GM21447 (cell line): ENCODE results near the gene MAGI1.
"Not testable (repeated sequence)": the region's sequence is repeated elsewhere in the genome, so short reads cannot be mapped to it uniquely, and the experiment has no call there.

Source experiments
- ATAC-seq: cut with Tn5 transposase; IDR thresholded peaks from one replicate; pipeline ENCODE4 v1.9.1; 2021; ENCODE audit not compliant: unreplicated experiment

MAGI1 gene

DNA sequence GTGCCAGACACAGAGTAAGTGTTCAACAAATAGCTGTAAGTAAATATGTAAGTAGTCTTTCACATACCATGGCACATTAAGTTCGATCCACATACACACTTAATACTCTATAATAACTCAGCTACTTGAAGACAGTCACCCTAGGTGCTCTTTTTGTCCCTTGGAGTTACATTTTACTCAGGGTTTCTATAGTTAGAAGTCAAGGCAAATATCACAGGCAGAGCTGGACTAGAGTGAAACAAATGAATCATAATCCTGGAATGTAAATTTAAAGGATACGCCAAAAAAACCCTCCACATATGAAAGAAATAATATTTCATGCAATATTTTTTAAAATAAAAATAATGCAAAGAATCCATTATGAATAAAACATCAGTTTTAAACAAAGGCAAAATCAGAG, 461.8 kb downstream of the MAGI1 start:
- no peak for ATAC-seq

DNA sequence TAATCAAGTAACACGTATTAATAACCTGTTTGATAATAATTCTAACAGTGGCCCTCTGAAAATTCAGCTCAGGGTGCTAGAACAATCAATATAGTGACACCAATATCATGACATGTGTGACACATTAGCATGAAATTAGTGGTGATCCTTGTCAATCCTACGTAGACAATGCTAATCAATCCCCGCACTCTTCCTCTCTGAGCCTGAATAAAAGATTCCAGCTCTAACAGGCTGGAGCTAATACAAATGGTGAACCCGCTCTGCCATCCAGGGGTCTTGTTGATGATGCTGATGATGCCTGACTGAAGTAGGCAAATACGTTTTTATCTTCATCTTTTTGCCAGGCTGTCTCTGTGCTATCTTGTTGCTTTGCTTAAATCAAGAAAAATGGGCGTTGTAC, 462.5 kb downstream of the MAGI1 start:
- no peak for ATAC-seq

DNA sequence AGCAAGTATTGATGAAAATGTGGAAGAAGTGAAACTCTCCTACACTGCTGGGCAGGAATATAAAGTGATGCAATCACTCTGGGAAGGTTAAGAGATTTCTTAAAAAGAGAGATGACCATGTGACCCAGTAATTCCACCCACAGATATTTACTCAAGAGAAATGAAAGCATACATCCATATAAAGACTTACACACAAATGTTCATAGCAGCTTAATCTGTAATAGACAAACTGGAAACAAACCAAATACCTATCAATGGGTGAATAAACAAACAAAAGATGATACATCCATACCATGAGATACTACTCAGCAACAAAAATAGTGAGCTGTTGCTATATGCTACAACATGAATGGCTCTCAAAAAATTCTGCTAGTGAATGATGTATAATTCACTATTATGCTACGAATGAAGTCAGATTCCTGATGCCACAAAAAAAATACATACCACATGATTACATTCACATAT, 463.3 kb downstream of the MAGI1 start:
- no peak for ATAC-seq

DNA sequence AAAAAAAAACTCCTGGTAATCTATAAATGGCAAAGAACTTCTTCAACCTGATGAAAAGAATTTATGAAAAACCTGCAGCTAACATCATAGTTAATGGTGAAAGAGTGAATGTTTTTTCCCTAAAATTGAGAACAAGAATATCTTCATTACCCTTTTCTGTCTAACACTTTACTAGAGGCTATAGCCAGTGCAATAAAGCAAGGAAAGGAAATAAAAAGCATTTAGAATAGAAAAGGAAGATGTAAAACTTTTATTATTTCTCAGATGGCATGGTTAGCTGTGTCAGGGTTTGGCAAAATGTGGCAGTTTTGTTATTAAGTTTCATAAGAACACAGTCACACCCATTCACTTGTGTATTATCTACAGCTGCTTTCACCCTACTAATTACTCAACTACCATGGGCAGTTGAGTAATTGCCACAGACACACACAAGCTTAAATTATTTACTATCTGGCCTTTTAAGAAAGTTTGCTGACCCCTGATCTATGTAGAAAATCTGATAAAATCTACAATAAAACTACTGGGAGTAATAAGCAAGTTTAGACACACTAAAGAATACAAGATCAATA, 465.1 kb downstream of the MAGI1 start:
- ATAC-seq = no peak

DNA sequence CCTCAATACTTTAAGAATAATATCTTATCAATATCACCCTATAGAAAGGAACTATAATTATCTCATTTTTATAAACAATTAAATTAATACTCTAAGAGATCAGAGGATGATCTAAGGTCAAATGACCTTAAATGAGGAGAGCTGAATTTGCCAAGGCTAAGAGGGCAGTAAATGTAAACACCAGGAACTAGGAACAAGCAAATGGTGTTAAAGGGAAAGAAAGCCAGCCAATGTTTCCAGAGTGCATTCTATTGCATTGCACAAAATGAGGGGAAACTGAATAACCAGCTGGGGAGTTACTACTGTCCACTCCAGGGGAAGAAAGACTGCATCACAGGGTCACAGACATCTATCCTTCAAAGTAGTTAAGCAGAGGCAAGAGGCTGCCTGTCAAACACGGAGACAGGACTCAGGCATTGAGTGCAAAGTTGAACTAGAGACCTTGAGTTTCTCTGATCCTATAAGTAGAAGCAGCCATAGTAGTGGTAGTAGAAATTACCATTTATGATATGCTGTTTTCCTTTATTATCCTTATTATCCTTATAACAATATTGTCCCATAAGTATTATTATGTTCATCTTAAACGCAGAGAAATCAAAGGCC, 466.4 kb downstream of the MAGI1 start:
- ATAC-seq = no peak

DNA sequence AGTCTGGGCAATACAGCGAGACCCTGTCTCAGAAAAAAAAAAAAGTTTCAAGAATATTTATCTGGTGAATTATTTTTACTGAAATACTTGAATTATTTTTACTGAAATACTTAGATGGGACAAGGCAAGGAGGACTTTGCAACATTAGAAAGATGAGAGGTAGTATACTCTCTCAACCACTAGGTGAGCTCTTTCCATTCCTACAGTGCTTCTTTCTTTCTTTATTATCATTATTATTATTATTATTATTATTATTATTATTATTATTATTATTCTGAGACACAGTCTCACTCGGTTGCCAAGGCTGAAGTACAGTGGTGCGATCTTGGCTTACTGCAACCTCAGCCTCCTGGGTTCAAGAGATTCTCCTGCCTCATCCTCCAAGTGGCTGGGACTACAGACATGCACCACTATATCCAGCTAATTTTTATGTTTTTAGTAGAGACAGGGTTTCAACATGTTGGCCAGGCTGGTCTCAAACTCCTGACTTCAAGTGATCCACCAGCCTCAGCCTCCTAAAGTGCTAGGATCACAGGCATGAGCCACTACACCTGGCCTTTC, 468.8 kb downstream of the MAGI1 start:
- ATAC-seq = no peak

DNA sequence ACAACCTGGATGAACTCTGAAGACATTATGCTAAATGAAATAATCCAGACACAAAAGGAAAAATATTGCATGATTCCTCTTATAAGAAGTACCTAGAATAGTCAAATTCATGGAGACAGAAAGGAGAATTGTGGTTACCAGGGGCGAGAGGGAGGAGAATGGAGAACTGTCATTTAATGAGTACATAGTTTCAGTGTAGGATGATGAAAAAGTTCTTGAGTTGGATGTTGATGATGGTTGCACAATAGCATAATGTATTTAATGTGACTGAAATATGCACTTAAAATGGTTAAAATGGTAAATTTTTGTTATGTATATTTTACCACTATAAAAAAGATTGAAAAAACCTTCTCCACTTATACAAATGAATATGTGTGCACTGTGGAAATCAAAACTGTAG, 469.6 kb downstream of the MAGI1 start:
- no peak for ATAC-seq

DNA sequence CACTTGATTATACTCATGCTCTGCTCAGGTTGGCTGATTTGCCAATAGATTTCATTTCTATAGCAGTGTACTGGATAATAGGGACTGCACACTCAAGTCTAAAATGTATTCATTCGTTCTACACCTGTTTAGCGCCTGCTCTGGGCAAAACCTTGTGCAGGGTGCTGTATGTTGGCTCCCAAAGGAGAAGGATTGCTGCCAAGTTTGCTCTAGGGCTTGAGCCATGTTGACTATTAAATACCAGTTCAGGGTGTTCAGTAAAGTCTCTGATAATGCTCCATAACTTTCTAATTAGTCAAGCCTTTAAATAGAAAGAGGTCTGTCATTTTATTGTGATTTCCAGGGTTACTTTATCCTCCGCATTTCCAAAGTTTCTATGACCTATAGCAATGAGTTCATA, 470.2 kb downstream of the MAGI1 start:
- ATAC-seq = no peak

DNA sequence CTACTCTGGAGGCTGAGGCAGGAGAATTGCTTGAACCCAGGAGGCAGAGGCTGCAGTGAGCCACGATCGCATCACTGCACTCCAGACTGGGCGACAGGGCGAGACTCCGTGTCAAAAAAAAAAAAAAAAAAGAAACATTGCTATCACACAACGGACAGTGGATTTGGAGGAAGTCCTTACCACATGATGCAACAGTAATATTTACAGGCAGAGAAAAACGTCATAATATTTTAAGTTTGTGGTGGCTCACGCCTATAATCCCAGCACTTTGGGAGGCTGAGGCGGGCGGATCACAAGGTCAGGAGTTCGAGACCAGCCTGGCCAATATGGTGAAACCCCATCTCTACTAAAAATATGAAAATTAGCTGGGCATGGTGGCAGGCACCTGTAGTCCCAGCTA, 473.0 kb downstream of the MAGI1 start:
- not testable (repeated sequence) for ATAC-seq

DNA sequence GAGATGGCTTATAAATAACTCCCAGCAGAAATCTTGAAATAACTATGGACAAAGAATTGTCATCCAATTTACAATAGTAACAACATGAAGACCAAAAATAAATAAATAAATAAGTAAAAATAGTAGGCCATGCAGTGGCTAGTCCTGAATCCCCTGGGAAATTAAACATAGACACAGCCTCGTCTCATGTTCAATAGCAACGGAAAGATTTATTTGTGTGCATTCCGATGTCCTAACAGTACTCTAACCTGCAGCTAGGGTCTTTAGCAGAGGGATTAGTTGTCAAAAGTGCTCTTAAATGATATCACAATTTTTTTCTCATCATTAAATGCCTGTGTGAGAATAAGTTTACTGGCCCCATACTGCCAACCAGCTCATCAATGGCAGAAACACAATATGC, 474.2 kb downstream of the MAGI1 start:
- ATAC-seq = no peak

DNA sequence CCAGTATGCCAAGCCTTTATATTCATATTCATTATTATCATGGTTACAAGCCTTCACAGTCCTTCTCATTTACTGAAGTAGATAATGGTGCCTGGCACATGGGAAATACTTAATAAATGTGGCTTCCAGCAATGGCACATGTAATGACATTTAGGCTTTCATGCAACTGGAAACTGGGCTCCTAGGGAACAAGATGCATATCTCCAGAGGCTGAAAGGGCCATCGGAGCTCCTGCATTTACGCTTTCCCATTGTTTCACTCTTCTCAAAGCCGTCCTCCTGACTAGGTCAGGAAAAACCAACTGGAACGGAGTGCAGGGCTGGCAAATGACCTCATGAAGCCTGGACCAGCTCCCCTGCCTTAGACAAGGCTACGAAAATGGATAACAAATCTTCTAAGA, 474.9 kb downstream of the MAGI1 start:
- ATAC-seq = no peak

DNA sequence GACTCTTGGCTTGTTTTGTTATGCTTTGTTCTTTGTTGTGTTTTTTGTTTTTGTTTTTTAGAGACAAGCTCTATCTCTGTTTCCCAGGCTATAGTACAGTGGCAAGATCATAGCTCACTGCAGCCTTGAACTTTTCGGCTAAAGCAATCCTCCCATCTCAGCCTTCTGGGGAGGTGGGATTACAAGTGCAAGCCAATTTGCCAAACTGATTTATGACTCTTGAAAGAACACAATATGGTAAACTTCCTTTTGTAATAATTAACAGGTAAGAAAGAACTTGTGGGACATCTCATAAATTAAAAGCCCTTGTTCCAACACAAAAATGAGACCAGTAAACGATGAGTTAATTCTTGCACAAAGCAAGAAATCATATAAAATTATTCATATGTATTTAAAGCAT, 476.3 kb downstream of the MAGI1 start:
- ATAC-seq = no peak

DNA sequence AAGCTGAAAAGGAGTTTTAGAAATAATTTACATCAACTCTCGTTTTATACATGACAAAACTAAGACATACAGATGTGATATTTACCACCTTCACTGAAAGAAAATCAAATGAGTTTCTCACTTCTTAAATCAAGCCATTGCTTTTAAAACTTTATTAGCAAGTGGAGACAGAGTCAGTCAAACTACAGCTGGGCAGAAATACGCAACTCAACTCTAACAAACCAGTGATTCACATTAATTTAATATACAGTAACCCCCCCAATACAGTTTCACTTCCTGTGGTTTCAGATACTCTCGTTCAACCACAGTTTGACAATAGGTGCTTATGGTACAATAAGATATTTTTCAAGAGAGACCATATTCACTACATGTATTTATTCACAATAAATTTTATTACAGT, 477.1 kb downstream of the MAGI1 start:
- no peak for ATAC-seq

DNA sequence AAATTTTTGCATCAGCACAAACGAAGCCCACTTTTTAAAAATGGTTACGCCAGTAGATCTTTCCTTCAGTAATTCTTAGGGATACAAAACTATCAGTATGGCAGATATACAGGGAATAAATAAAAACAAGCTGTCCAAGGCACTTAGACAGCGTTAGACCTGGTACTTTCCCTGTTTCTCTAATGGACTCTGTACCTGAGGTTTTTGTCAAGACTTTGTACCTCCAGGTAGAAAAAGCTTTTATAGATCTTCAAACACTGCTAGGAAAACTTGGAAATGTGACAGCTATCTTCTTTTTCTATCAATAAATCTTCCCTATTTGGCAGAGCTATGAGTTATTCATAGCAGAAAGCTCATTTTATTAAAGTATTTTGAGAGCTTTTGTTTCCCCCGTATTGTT, 477.8 kb downstream of the MAGI1 start:
- ATAC-seq = no peak

DNA sequence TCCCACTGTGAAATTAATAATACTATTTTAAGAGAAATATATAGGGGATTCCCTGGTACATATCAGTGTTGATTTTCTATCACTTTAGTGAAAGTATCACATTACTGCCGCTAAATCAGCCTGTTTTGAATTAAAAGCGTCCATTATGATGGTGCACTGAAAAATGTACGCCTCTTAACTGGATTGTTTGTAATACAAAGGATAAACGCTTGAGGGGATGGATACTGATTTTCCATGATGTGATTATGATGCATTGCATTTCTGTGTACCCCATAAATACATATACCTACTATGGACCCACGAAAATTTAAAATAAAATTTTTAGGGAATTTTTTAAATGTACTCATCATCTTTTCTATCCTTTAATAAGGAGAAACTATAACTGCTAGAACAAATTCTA, 478.6 kb downstream of the MAGI1 start:
- ATAC-seq = no peak

DNA sequence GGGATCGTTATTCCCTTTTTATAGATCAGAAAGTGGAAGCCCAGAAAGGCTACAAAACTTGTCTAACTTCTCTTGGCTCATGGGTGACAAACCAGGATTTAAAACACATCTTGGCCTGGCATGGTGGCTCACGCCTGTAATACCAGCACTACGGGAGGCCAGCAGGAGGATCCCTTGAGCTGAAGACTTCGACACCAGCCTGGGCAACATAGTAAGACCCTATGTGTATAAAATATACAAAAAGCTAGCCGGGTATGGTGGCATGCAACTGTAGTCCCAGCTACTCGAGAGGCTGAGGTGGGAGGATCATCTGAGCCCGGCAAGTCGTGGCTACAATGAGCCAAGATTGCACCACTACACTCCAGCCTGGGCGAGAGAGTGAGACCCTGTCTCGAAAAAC, 479.1 kb downstream of the MAGI1 start:
- no peak for ATAC-seq

DNA sequence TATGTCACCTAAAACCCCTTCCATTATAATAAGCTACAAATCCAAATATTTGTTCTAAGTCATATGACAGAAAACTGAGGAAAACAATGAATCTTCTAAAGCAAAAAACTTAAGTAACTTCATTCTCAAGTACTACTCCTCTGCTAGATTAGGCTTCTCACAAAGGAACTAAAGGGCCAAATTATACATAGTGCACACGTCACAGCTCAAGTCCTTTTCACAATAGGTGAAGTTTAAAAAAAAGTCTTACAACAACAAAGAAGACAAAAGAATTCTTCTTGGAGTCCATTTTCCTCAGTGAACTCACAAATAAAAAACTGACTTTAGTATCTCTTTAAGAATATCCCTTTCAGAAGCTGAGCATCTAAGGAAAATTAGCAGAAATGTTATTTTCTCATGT, 479.9 kb downstream of the MAGI1 start:
- ATAC-seq = no peak

DNA sequence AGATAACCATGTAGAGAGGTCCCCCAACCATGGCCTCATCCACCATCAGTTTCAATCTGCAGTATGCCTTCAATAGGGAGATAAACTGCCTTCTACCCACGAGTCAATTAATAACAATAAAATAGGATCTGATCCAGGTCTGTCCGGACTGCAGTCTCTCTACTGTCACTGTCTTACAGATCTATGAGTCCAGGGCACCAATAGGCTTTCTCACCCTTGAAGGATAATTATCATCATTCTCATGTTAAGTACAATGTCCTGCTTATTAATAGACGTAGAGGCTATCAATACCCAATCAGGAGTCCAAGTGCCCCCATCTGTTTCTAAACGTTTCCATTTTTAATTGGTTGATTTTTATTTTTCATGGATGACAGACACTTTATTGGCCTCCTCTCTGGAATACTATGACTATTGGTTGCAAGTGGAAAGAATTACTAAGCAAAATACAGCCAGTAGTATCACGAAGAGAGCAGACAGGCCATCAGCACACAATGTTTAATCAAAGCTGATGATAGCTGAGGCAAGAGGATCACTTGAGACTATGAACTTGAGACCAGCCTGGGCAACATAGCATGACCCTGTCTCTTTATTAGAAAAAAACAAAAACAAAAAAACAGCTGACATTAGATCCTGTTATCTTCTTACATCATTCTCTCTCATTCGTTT, 480.7 kb downstream of the MAGI1 start:
- no peak for ATAC-seq

DNA sequence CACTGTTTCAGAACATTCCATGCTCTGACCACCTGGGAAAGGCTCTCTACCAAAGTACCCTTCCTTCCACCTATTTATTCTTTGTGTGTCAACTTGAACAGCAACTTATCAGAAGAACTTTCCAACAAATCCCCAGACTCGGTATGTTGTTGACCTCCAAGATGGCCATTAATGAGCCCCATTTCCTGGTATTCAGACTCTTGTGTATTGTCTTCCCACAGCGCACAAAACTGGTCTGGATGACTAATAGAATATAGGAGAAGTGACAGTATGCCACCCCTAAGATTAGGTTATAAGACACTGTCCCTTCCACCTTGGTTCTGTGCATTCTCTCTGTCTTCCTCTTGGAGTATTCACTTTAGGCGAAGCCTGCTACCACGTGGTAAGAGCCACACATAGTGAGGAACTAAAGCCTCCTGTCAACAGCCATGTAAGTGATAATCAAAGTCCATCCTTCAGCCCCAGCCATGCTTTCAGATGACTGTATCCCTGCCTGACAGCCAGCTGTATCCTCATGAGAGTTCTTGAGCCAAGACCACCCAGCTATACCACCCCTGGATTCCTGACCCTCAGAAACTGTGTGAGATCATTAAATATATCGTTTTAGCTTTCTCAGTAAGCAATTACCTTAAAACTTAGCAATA, 481.7 kb downstream of the MAGI1 start:
- ATAC-seq = no peak

DNA sequence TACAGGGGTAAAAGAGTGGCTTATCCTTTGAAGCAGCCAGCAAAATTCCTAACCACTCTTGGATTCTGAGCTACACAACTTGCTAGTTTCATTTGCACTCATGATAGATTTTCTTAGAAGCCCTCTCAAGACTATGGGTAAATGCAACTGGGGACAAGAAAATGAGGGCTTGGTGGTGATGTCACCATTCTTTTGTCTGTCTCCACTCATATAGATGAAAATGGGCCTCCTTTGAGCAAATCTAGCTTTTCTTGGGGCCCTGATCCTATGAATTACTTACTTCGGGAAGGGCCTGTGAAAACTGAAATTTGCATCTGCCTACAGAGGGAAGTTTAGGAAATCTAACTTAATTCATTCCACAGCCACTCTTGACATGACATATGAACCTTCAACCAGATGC, 486.3 kb downstream of the MAGI1 start:
- no peak for ATAC-seq

DNA sequence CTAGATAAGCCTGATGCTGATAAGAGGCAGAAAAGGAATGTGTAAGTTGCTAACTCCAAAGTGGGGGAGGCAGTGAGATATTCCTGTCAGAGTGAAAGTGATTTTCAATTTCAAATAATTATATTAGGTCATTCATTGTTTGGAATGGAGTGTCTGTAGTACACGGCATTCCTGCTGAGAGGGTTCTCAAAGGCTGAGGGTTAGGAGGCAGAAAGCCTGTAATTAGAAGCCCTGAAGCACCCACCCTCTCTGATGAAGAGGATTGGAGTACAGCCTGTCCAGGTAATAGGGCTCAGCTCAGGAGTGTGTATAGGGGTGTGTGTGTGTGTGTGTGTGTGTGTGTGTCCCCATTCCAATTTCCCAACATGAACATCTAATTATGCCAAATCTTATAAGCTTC, 486.8 kb downstream of the MAGI1 start:
- no peak for ATAC-seq

DNA sequence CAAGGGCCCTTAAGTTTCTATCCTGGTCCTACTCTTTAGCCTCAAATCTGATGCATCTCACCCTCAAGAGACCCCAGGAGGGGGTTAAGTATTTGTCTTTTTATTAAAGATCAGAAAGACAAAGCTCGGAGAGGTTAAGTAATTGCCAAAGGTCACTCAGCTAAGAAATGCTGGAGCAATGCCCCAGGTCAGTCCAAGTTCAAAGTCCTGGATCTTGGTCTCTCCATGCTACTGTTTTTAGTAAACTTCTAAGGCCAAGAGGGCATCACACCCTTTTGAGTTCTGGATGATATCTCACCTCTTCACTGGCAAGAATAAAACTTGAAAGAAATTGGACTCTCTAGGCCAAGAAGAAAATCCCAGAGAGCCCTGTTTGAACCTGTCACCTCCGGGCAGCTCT, 488.6 kb downstream of the MAGI1 start:
- no peak for ATAC-seq
